NCI-H748 (cell line): ENCODE results near the gene GALC.

Source experiments
- DNase-seq: peaks from one replicate; lab custom pipeline; 2025; ENCODE audit not compliant: unreplicated experiment; lab: John Stamatoyannopoulos, UW

GALC gene

GRCh38 chr14:87960013-87960787 is 32.8 kb downstream of the GALC start:
- DNase-seq = no peak

GRCh38 chr14:87955501-87955900 is 37.5 kb downstream of the GALC start:
- DNase-seq = no peak

GRCh38 chr14:87952307-87953094 is 40.5 kb downstream of the GALC start:
- DNase-seq = no peak

- DNase-seq = peak; percentile 42
Observed at GRCh38 chr14:87944987-87945604, 47.9 kb downstream of the GALC start.

- DNase-seq = no peak
Observed at GRCh38 chr14:87940894-87941293, 52.1 kb downstream of the GALC start.

GRCh38 chr14:87940382-87940781 is 52.6 kb downstream of the GALC start:
- DNase-seq = no peak

GRCh38 chr14:87935886-87936285 is 57.1 kb downstream of the GALC start:
- DNase-seq = peak; percentile 94

- no peak for DNase-seq
Observed at GRCh38 chr14:87935081-87935828, 57.7 kb downstream of the GALC start.

- peak; percentile 28 for DNase-seq
Observed at GRCh38 chr14:87934185-87934584, 58.8 kb downstream of the GALC start.

- DNase-seq = no peak
Observed at GRCh38 chr14:87916886-87917275, 76.1 kb downstream of the GALC start.

GRCh38 chr14:87916103-87916885 is 76.7 kb downstream of the GALC start:
- no peak for DNase-seq

- DNase-seq = peak; percentile 32
Observed at GRCh38 chr14:87908550-87908949, 84.4 kb downstream of the GALC start.

GRCh38 chr14:87901652-87902051 is 91.3 kb downstream of the GALC start:
- DNase-seq = no peak

- DNase-seq = no peak
Observed at GRCh38 chr14:87901236-87901635, 91.7 kb downstream of the GALC start.

GRCh38 chr14:87899228-87899627 is 93.8 kb downstream of the GALC start:
- DNase-seq = no peak

GRCh38 chr14:87898301-87898700 is 94.7 kb downstream of the GALC start:
- DNase-seq = no peak

- DNase-seq = peak; percentile 62
Observed at GRCh38 chr14:87896393-87897380, 96.3 kb downstream of the GALC start.

GRCh38 chr14:87894920-87895319 is 98.1 kb downstream of the GALC start:
- DNase-seq = no peak

GRCh38 chr14:87892763-87893162 is 100.2 kb downstream of the GALC start:
- no peak for DNase-seq
